MM.1S (cell line): ENCODE data around the gene CPB1.

ENCODE experiments used
- DNase-seq: peaks from one replicate; pipeline ENCODE4 v3.0.0-alpha.2; 2015
- H2AFZ ChIP-seq: fragments of 300-600 bp; sonication (generic); 2 replicates; pipeline ENCODE4 v1.6.0; 2016; ENCODE audit warnings: antibody characterized with exemption, low read length
- H3F3A ChIP-seq: fragments of 300-600 bp; sonication (generic); 2 replicates; pipeline ENCODE4 v1.6.1; 2016; ENCODE audit warnings: mild to moderate bottlenecking, antibody characterized with exemption, low read length, moderate library complexity, mixed read lengths; ENCODE audit not compliant: insufficient read depth
- H3K27ac ChIP-seq: fragments of 300-600 bp; sonication (generic); 2 replicates; pipeline ENCODE4 v1.5.1; 2016; ENCODE audit warnings: mild to moderate bottlenecking, low read length
- H3K27me3 ChIP-seq: fragments of 300-600 bp; sonication (generic); replicated peaks from 2 replicates; pipeline ENCODE4 v1.6.0; 2016; ENCODE audit warnings: low read length; ENCODE audit not compliant: insufficient read depth
- H3K36me3 ChIP-seq: fragments of 300-600 bp; sonication (generic); replicated peaks from 2 replicates; pipeline ENCODE4 v1.6.1; 2016; ENCODE audit warnings: mild to moderate bottlenecking, low read length, mixed read lengths; ENCODE audit not compliant: insufficient read depth
- H3K4me1 ChIP-seq: fragments of 300-600 bp; sonication (generic); 2 replicates; pipeline ENCODE4 v1.6.1; 2016; ENCODE audit warnings: low read length, mixed read lengths
- H3K4me2 ChIP-seq: fragments of 300-600 bp; sonication (generic); 2 replicates; pipeline ENCODE4 v1.6.0; 2016; ENCODE audit warnings: low read depth, low read length
- H3K4me3 ChIP-seq: fragments of 300-600 bp; sonication (generic); 2 replicates; pipeline ENCODE4 v1.5.1; 2016; ENCODE audit warnings: low read length, mixed read lengths
- H3K79me2 ChIP-seq: fragments of 300-600 bp; sonication (generic); 2 replicates; pipeline ENCODE4 v1.6.1; 2016; ENCODE audit warnings: mixed run types, low read length, mixed read lengths
- H3K9ac ChIP-seq: fragments of 300-600 bp; sonication (generic); 2 replicates; pipeline ENCODE4 v1.6.1; 2016; ENCODE audit warnings: low read length, mixed read lengths
- H3K9me2 ChIP-seq: fragments of 300-600 bp; sonication (generic); replicated peaks from 2 replicates; pipeline ENCODE4 v1.6.1; 2016; ENCODE audit warnings: mild to moderate bottlenecking, low read length, mixed read lengths; ENCODE audit not compliant: insufficient read depth
- H3K9me3 ChIP-seq: fragments of 300-600 bp; sonication (generic); replicated peaks from 2 replicates; pipeline ENCODE4 v1.6.1; 2016; ENCODE audit warnings: mild to moderate bottlenecking, low read length, mixed read lengths; ENCODE audit not compliant: insufficient read depth
- H4K20me1 ChIP-seq: fragments of 300-600 bp; sonication (generic); 2 replicates; pipeline ENCODE4 v1.6.1; 2016; ENCODE audit warnings: mild to moderate bottlenecking, low read length, moderate library complexity, mixed read lengths; ENCODE audit not compliant: insufficient read depth
- CTCF ChIP-seq: fragments of 300-600 bp; sonication (generic); IDR thresholded peaks from 2 replicates; pipeline ENCODE4 v1.5.1; 2016; ENCODE audit warnings: antibody characterized with exemption, low read length, mixed read lengths
- EZH2 ChIP-seq: fragments of 300-600 bp; sonication (generic); optimal IDR thresholded peaks from 2 replicates; pipeline ENCODE3; 2017; ENCODE audit warnings: low read depth, mild to moderate bottlenecking, antibody characterized with exemption, low read length, mixed read lengths
- EZH2phosphoT487 ChIP-seq: fragments of 300-600 bp; sonication (generic); IDR thresholded peaks from 2 replicates; pipeline ENCODE4 v1.6.1; 2018; ENCODE audit warnings: antibody characterized with exemption, low read length

CPB1 gene

GRCh38 chr3:148809835-148810234 is 17.8 kb upstream of the CPB1 start:
- H4K20me1 ChIP-seq = no peaks in the 10 kb centered on the region
- H3K4me2 ChIP-seq = no peak overlapping the region
- no peak overlapping the region for H3K27ac ChIP-seq
- H3K9me3 ChIP-seq = no peaks in the 10 kb centered on the region
- TF ChIP-seq EZH2phosphoT487 (no peak), CTCF (no peak), EZH2 (no peak)
- H3K4me1 ChIP-seq = no peaks in the 10 kb centered on the region
- H3K4me3 ChIP-seq = no peak overlapping the region
- no peaks in the 10 kb centered on the region for H3K27me3 ChIP-seq
- H2AFZ ChIP-seq = no peak overlapping the region
- no peak for DNase-seq
- no peak overlapping the region for H3K9ac ChIP-seq
- no peaks in the 10 kb centered on the region for H3K79me2 ChIP-seq
- no peaks in the 10 kb centered on the region for H3F3A ChIP-seq
- no peaks in the 10 kb centered on the region for H3K9me2 ChIP-seq
- H3K36me3 ChIP-seq = no peaks in the 10 kb centered on the region

GRCh38 chr3:148815316-148816110 is 12.1 kb upstream of the CPB1 start:
- TF ChIP-seq CTCF (no peak), EZH2phosphoT487 (no peak), EZH2 (no peak)
- H3K9me2 ChIP-seq = no peaks in the 10 kb centered on the region
- no peaks in the 10 kb centered on the region for H3F3A ChIP-seq
- no peak overlapping the region for H3K27ac ChIP-seq
- H3K9ac ChIP-seq = no peak overlapping the region
- no peak overlapping the region for H2AFZ ChIP-seq
- no peaks in the 10 kb centered on the region for H3K4me1 ChIP-seq
- DNase-seq = no peak
- H4K20me1 ChIP-seq = no peaks in the 10 kb centered on the region
- H3K79me2 ChIP-seq = no peaks in the 10 kb centered on the region
- H3K36me3 ChIP-seq = no peaks in the 10 kb centered on the region
- no peaks in the 10 kb centered on the region for H3K27me3 ChIP-seq
- no peak overlapping the region for H3K4me2 ChIP-seq
- H3K4me3 ChIP-seq = no peak overlapping the region
- no peaks in the 10 kb centered on the region for H3K9me3 ChIP-seq

- Histone ChIP-seq H3K27ac (no peak overlapping the region), H3K27me3 (no peaks in the 10 kb centered on the region)
Measured at GRCh38 chr3:148816427-148816826, 11.2 kb upstream of the CPB1 start.

More at GRCh38 chr3:148816427-148816826, 11.2 kb upstream of the CPB1 start:
- no peaks in the 10 kb centered on the region for H3K79me2 ChIP-seq
- H3F3A ChIP-seq = no peaks in the 10 kb centered on the region
- H3K4me3 ChIP-seq = no peak overlapping the region
- H3K9me2 ChIP-seq = no peaks in the 10 kb centered on the region
- H3K4me1 ChIP-seq = no peaks in the 10 kb centered on the region
- H3K9me3 ChIP-seq = no peaks in the 10 kb centered on the region
- TF ChIP-seq EZH2 (no peak), CTCF (no peak)
- DNase-seq = no peak
- H3K9ac ChIP-seq = no peak overlapping the region
- H3K4me2 ChIP-seq = no peak overlapping the region
- H3K36me3 ChIP-seq = no peaks in the 10 kb centered on the region
- H2AFZ ChIP-seq = no peak overlapping the region
- H4K20me1 ChIP-seq = no peaks in the 10 kb centered on the region
